Loucy (cell line): Measurements from ENCODE around the gene ABCB11.

Experiments used
- EZH2phosphoT487 ChIP-seq: fragments of 200-600 bp; IDR thresholded peaks from 2 replicates; pipeline ENCODE4 v1.6.1; 2018; ENCODE audit warnings: antibody characterized with exemption, mild to moderate bottlenecking, moderate library complexity, borderline replicate concordance
- TF ChIP-seq, protein P1 (sequence below): fragments of 200-600 bp; sonication (generic); conservative IDR thresholded peaks from 2 replicates; pipeline ENCODE4 v1.5.1; 2014; ENCODE audit warnings: mild to moderate bottlenecking, antibody characterized with exemption, low read length

DNA sequence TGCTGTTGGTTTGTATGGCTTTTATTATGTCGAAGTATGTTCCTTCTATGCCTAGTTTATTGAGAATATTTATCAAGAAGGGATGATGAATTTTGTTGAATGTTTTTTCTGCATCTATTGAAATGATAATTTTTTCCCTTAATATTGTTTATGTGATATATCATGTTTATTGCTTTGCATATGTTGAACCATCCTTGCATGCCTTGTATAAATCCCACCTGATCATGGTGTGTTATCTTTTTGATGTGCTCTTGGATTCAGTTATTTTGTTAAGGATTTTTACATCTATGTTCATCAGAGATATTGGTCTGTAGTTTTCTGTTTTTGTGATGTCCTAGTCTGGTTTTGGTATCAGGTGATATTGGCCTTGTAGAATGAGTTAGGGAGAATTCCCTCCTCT is 79.3 kb downstream of the ABCB11 start:
- TF ChIP-seq, protein P1, sequence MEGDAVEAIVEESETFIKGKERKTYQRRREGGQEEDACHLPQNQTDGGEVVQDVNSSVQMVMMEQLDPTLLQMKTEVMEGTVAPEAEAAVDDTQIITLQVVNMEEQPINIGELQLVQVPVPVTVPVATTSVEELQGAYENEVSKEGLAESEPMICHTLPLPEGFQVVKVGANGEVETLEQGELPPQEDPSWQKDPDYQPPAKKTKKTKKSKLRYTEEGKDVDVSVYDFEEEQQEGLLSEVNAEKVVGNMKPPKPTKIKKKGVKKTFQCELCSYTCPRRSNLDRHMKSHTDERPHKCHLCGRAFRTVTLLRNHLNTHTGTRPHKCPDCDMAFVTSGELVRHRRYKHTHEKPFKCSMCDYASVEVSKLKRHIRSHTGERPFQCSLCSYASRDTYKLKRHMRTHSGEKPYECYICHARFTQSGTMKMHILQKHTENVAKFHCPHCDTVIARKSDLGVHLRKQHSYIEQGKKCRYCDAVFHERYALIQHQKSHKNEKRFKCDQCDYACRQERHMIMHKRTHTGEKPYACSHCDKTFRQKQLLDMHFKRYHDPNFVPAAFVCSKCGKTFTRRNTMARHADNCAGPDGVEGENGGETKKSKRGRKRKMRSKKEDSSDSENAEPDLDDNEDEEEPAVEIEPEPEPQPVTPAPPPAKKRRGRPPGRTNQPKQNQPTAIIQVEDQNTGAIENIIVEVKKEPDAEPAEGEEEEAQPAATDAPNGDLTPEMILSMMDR: no peak
- TF ChIP-seq EZH2phosphoT487: no peak
